ENCODE data around the gene FOXL3.

FOXL3 gene

GRCh38 chr7:302054-302992 is 12.4 kb downstream of the FOXL3 start:
- no peak for DNase-seq (ENCODE audit: low read depth, low spot score)

GRCh38 chr7:303425-303824 is 13.5 kb downstream of the FOXL3 start:
- no peak for DNase-seq (ENCODE audit: low read depth, low spot score)

GRCh38 chr7:303884-304573 is 14.1 kb downstream of the FOXL3 start:
- DNase-seq (ENCODE audit: low read depth, low spot score): no peak

- no peak for DNase-seq (ENCODE audit: low read depth, low spot score)
These were observed 14.8 kb downstream of the FOXL3 start for GRCh38 chr7:304574-305409.

- DNase-seq (ENCODE audit: low read depth, low spot score): no peak
These were observed 15.6 kb downstream of the FOXL3 start for GRCh38 chr7:305410-306151.

- DNase-seq (ENCODE audit: low read depth, low spot score): no peak
These were observed 18.0 kb downstream of the FOXL3 start for GRCh38 chr7:307970-308369.

GRCh38 chr7:309586-310228 is 19.7 kb downstream of the FOXL3 start:
- no peak for DNase-seq (ENCODE audit: low read depth, low spot score)

GRCh38 chr7:311131-311680 is 21.2 kb downstream of the FOXL3 start:
- no peak for DNase-seq (ENCODE audit: low read depth, low spot score)

- DNase-seq (ENCODE audit: low read depth, low spot score): no peak
These were observed 21.8 kb downstream of the FOXL3 start for GRCh38 chr7:311796-312195.

- no peak for DNase-seq (ENCODE audit: low read depth, low spot score)
These were observed 22.5 kb downstream of the FOXL3 start for GRCh38 chr7:312424-312823.

GRCh38 chr7:314853-315252 is 24.9 kb downstream of the FOXL3 start:
- DNase-seq (ENCODE audit: low read depth, low spot score): no peak

- DNase-seq (ENCODE audit: low read depth, low spot score): no peak
These were observed 25.7 kb downstream of the FOXL3 start for GRCh38 chr7:315516-316265.

- no peak for DNase-seq (ENCODE audit: low read depth, low spot score)
These were observed 27.9 kb downstream of the FOXL3 start for GRCh38 chr7:317643-318405.

- DNase-seq (ENCODE audit: low read depth, low spot score): no peak
These were observed 28.5 kb downstream of the FOXL3 start for GRCh38 chr7:318476-318875.

GRCh38 chr7:318878-319661 is 29.1 kb downstream of the FOXL3 start:
- no peak for DNase-seq (ENCODE audit: low read depth, low spot score)

GRCh38 chr7:320297-320696 is 30.3 kb downstream of the FOXL3 start:
- DNase-seq (ENCODE audit: low read depth, low spot score): no peak

GRCh38 chr7:322111-322671 is 32.2 kb downstream of the FOXL3 start:
- no peak for DNase-seq (ENCODE audit: low read depth, low spot score)

GRCh38 chr7:322708-323111 is 32.7 kb downstream of the FOXL3 start:
- no peak for DNase-seq (ENCODE audit: low read depth, low spot score)

Measured in smooth muscle cell of the brain vasculature (primary cell).